ENCODE data around the gene BUB1. TPM values are rescaled to one million over a fixed set of nuclear protein-coding genes. Genes with fewer than 3 reads are reported as not detected.
A peak's percentile ranks its signal among the peaks of the same experiment; 100 is the strongest.

BUB1 gene
- total RNA-seq, 1 donor = 4.7 TPM

- peak; percentile 73 for DNase-seq (ENCODE audit: insufficient read length, low spot score, missing footprints)
- H3K4me2 ChIP-seq (ENCODE audit: insufficient read depth, low read length) = peak overlapping the region; percentile 99
- H2AFZ ChIP-seq (ENCODE audit: low read length) = peak overlapping the region; percentile 98
- no peak for TF ChIP-seq CTCF (IDR thresholded peaks at IDR 0.05; ENCODE audit: extremely low read depth, low read depth, low read length)
- no peaks in the 10 kb centered on the region for H3K9me3 ChIP-seq (ENCODE audit: low read depth, low read length)
- peaks cover 31% of the 10 kb centered on the region for H3K4me1 ChIP-seq (ENCODE audit: insufficient read depth, low read length)
- peak overlapping the region; percentile 82 for H3K27ac ChIP-seq (ENCODE audit: low read depth, low read length)
- H4K20me1 ChIP-seq (ENCODE audit: insufficient read depth, low read length) = no peaks in the 10 kb centered on the region
- H3K36me3 ChIP-seq (ENCODE audit: insufficient read depth, low read length) = no peaks in the 10 kb centered on the region
- H3K4me3 ChIP-seq (ENCODE audit: insufficient read depth, low read length) = peak overlapping the region; percentile 93
- H3K27me3 ChIP-seq (ENCODE audit: insufficient read depth, low read length) = peaks cover 11% of the 10 kb centered on the region
- H3K79me2 ChIP-seq (ENCODE audit: insufficient read depth, low read length) = peaks cover 35% of the 10 kb centered on the region
Observed at GRCh38 chr2:110678457-110679336, 834 bp upstream of the BUB1 start.

GRCh38 chr2:110677080-110677479 lies 783 bp downstream of the BUB1 start:
- H3K27ac ChIP-seq (ENCODE audit: low read depth, low read length) = peak overlapping the region; percentile 53
- DNase-seq (ENCODE audit: insufficient read length, low spot score, missing footprints) = no peak
- H4K20me1 ChIP-seq (ENCODE audit: insufficient read depth, low read length) = no peaks in the 10 kb centered on the region
- H3K4me2 ChIP-seq (ENCODE audit: insufficient read depth, low read length) = peak overlapping the region; percentile 89
- peak overlapping the region; percentile 84 for H2AFZ ChIP-seq (ENCODE audit: low read length)
- H3K9me3 ChIP-seq (ENCODE audit: low read depth, low read length) = no peaks in the 10 kb centered on the region
- H3K4me3 ChIP-seq (ENCODE audit: insufficient read depth, low read length) = peak overlapping the region; percentile 93
- H3K79me2 ChIP-seq (ENCODE audit: insufficient read depth, low read length) = peaks cover 39% of the 10 kb centered on the region
- H3K36me3 ChIP-seq (ENCODE audit: insufficient read depth, low read length) = peaks cover 10% of the 10 kb centered on the region
- TF ChIP-seq CTCF (IDR thresholded peaks at IDR 0.05; ENCODE audit: extremely low read depth, low read depth, low read length) = no peak
- H3K4me1 ChIP-seq (ENCODE audit: insufficient read depth, low read length) = peaks cover 31% of the 10 kb centered on the region
- no peaks in the 10 kb centered on the region for H3K27me3 ChIP-seq (ENCODE audit: insufficient read depth, low read length)

GRCh38 chr2:110675679-110676078 lies 2.2 kb downstream of the BUB1 start:
- Histone ChIP-seq H3K4me2 (ENCODE audit: insufficient read depth, low read length) (peak overlapping the region; percentile 82), H3K4me3 (ENCODE audit: insufficient read depth, low read length) (no peak overlapping the region), H3K36me3 (ENCODE audit: insufficient read depth, low read length) (peaks cover 18% of the 10 kb centered on the region), H2AFZ (ENCODE audit: low read length) (no peak overlapping the region), H3K4me1 (ENCODE audit: insufficient read depth, low read length) (peaks cover 31% of the 10 kb centered on the region), H4K20me1 (ENCODE audit: insufficient read depth, low read length) (no peaks in the 10 kb centered on the region), H3K9me3 (ENCODE audit: low read depth, low read length) (no peaks in the 10 kb centered on the region), H3K27me3 (ENCODE audit: insufficient read depth, low read length) (no peaks in the 10 kb centered on the region), H3K79me2 (ENCODE audit: insufficient read depth, low read length) (peaks cover 39% of the 10 kb centered on the region), H3K27ac (ENCODE audit: low read depth, low read length) (peak overlapping the region; percentile 82)
- DNase-seq (ENCODE audit: insufficient read length, low spot score, missing footprints) = no peak
- TF ChIP-seq CTCF (IDR thresholded peaks at IDR 0.05; ENCODE audit: extremely low read depth, low read depth, low read length) = no peak

All from osteoblast (primary cell).